DOHH2 (cell line): ENCODE measurements around the gene PDE4D.
"Not testable (repeated sequence)": the region's sequence is repeated elsewhere in the genome, so short reads cannot be mapped to it uniquely, and the experiment has no call there.

Experiments used
- H3F3A ChIP-seq: fragments of 200-600 bp; sonication (generic), shearing (Covaris generic); 2 replicates; pipeline ENCODE4 v1.6.0; 2016; ENCODE audit warnings: antibody characterized with exemption, mild to moderate bottlenecking; ENCODE audit not compliant: control insufficient read depth, insufficient read depth
- H3K27ac ChIP-seq: fragments of 200-600 bp; sonication (generic); 2 replicates; pipeline ENCODE4 v1.5.1; 2014; ENCODE audit warnings: low read depth, mild to moderate bottlenecking, low read length, moderate library complexity
- H3K27me3 ChIP-seq: fragments of 200-600 bp; sonication (generic); 2 replicates; pipeline ENCODE4 v1.6.1; 2014; ENCODE audit warnings: mild to moderate bottlenecking, low read length, mixed read lengths; ENCODE audit not compliant: control insufficient read depth
- H3K36me3 ChIP-seq: fragments of 200-600 bp; sonication (generic); 2 replicates; pipeline ENCODE4 v1.6.1; 2014; ENCODE audit warnings: mild to moderate bottlenecking, low read length, moderate library complexity, mixed read lengths; ENCODE audit not compliant: control insufficient read depth
- H3K4me1 ChIP-seq: fragments of 200-600 bp; sonication (generic); 2 replicates; pipeline ENCODE4 v1.6.1; 2014; ENCODE audit warnings: mild to moderate bottlenecking, low read length, mixed read lengths; ENCODE audit not compliant: control insufficient read depth
- H3K4me2 ChIP-seq: fragments of 200-600 bp; sonication (generic); 2 replicates; pipeline ENCODE4 v1.6.0; 2014; ENCODE audit warnings: mild to moderate bottlenecking, low read length, moderate library complexity
- H3K4me3 ChIP-seq: fragments of 200-600 bp; sonication (generic); 2 replicates; pipeline ENCODE4 v1.5.1; 2014; ENCODE audit warnings: mild to moderate bottlenecking, low read length, mixed read lengths
- H3K79me2 ChIP-seq: fragments of 200-600 bp; sonication (generic); 2 replicates; pipeline ENCODE4 v1.6.1; 2014; ENCODE audit warnings: mild to moderate bottlenecking, low read length, mixed read lengths; ENCODE audit not compliant: control insufficient read depth
- H3K9me2 ChIP-seq: fragments of 200-600 bp; sonication (generic); replicated peaks from 2 replicates; pipeline ENCODE4 v1.6.1; 2014; ENCODE audit warnings: mild to moderate bottlenecking, low read length, mixed read lengths; ENCODE audit not compliant: control insufficient read depth
- H3K9me3 ChIP-seq: fragments of 200-600 bp; sonication (generic); 2 replicates; pipeline ENCODE4 v1.6.1; 2014; ENCODE audit warnings: antibody characterized with exemption, low read length, mixed read lengths; ENCODE audit not compliant: control insufficient read depth, insufficient read depth
- H4K20me1 ChIP-seq: fragments of 200-600 bp; sonication (generic); 2 replicates; pipeline ENCODE4 v1.6.0; 2014; ENCODE audit warnings: low read depth, mild to moderate bottlenecking, antibody characterized with exemption, low read length, moderate library complexity; ENCODE audit not compliant: control insufficient read depth, insufficient read depth
- CTCF ChIP-seq: fragments of 200-600 bp; sonication (generic); IDR thresholded peaks from one replicate; pipeline ENCODE4 v1.5.1; 2014; ENCODE audit warnings: antibody characterized with exemption, mild to moderate bottlenecking, low read depth, low read length; ENCODE audit not compliant: poor library complexity, severe bottlenecking
- EZH2phosphoT487 ChIP-seq: fragments of 200-600 bp; sonication (generic); IDR thresholded peaks from 2 replicates; pipeline ENCODE4 v1.6.1; 2017; ENCODE audit warnings: borderline replicate concordance, mild to moderate bottlenecking, antibody characterized with exemption, low read length, moderate library complexity, mixed read lengths

Gene PDE4D

GRCh38 chr5:59789197-59789596 lies 104.3 kb downstream of the PDE4D start:
- Histone ChIP-seq H3K36me3 (no peaks in the 10 kb centered on the region), H4K20me1 (no peaks in the 10 kb centered on the region), H3K79me2 (no peaks in the 10 kb centered on the region), H3K27me3 (no peaks in the 10 kb centered on the region), H3K9me2 (no peaks in the 10 kb centered on the region), H3K4me1 (peaks cover 18% of the 10 kb centered on the region), H3K4me2 (no peak overlapping the region), H3K4me3 (no peak overlapping the region), H3F3A (no peaks in the 10 kb centered on the region), H3K27ac (no peak overlapping the region), H3K9me3 (no peaks in the 10 kb centered on the region)
- TF ChIP-seq EZH2phosphoT487, result no peak
- TF ChIP-seq CTCF, result no peak

- no peak for TF ChIP-seq EZH2phosphoT487
- TF ChIP-seq CTCF, result no peak
- no peak overlapping the region for H3K4me2 ChIP-seq
- no peak overlapping the region for H3K27ac ChIP-seq
Measured at GRCh38 chr5:59786334-59786805, 107.2 kb downstream of the PDE4D start.

GRCh38 chr5:59785676-59786333 lies 107.7 kb downstream of the PDE4D start:
- H3K9me3 ChIP-seq, result no peaks in the 10 kb centered on the region
- H3K27ac ChIP-seq, result no peak overlapping the region
- no peaks in the 10 kb centered on the region for H3K79me2 ChIP-seq
- no peaks in the 10 kb centered on the region for H3F3A ChIP-seq
- H3K4me1 ChIP-seq, result peaks cover 13% of the 10 kb centered on the region
- no peaks in the 10 kb centered on the region for H3K27me3 ChIP-seq
- no peaks in the 10 kb centered on the region for H3K36me3 ChIP-seq
- H3K4me2 ChIP-seq, result no peak overlapping the region
- no peak for TF ChIP-seq EZH2phosphoT487
- no peak for TF ChIP-seq CTCF
- H3K4me3 ChIP-seq, result no peak overlapping the region
- no peaks in the 10 kb centered on the region for H4K20me1 ChIP-seq
- no peaks in the 10 kb centered on the region for H3K9me2 ChIP-seq

More at GRCh38 chr5:59786334-59786805, 107.2 kb downstream of the PDE4D start:
- no peak overlapping the region for H3K4me3 ChIP-seq
- H3K9me2 ChIP-seq, result no peaks in the 10 kb centered on the region
- H3F3A ChIP-seq, result no peaks in the 10 kb centered on the region
- peaks cover 18% of the 10 kb centered on the region for H3K4me1 ChIP-seq
- no peaks in the 10 kb centered on the region for H3K79me2 ChIP-seq
- H3K27me3 ChIP-seq, result no peaks in the 10 kb centered on the region
- no peaks in the 10 kb centered on the region for H4K20me1 ChIP-seq
- H3K36me3 ChIP-seq, result no peaks in the 10 kb centered on the region
- H3K9me3 ChIP-seq, result no peaks in the 10 kb centered on the region

GRCh38 chr5:59784708-59785107 lies 108.8 kb downstream of the PDE4D start:
- H3K36me3 ChIP-seq, H3K27me3 ChIP-seq, H3K9me2 ChIP-seq, H3F3A ChIP-seq, H3K79me2 ChIP-seq, H3K27ac ChIP-seq, H3K4me2 ChIP-seq, H3K4me1 ChIP-seq, H4K20me1 ChIP-seq, H3K4me3 ChIP-seq, H3K9me3 ChIP-seq: not testable (repeated sequence)
